Bronchial epithelial cell (primary cell): ENCODE data around the gene UAP1L1. TPM values are rescaled to one million over a fixed set of nuclear protein-coding genes. Genes with fewer than 3 reads are reported as not detected.
A peak's percentile ranks its signal among the peaks of the same experiment; 100 is the strongest.

Experiments
- DNase-seq: peaks from one replicate; pipeline ENCODE4 v3.0.0-alpha.2; 2010; ENCODE audit warnings: low read depth
- FAIRE-seq: peaks from 2 replicates; lab custom pipeline; 2011; peaks lifted over from hg19 to GRCh38; lab: Jason Lieb, UNC
- H3K27me3 ChIP-seq: 2 replicates; pipeline ENCODE4 v1.5.1; 2011; ENCODE audit warnings: low read length; ENCODE audit not compliant: control insufficient read depth, insufficient read depth
- H3K36me3 ChIP-seq: 2 replicates; pipeline ENCODE4 v1.5.1; 2011; ENCODE audit warnings: low read length; ENCODE audit not compliant: control insufficient read depth, insufficient read depth
- H3K4me3 ChIP-seq: 2 replicates; pipeline ENCODE4 v1.5.1; 2011; ENCODE audit warnings: mild to moderate bottlenecking, low read depth, low read length, control low read depth
- total RNA-seq: library from RNA; depleted of rRNA; stranded (reverse); fragments of >200 nt; gene quantifications from 2 replicates; pipeline ENCODE4 v1.2.1, GENCODE V29; 2014
- TF ChIP-seq, protein P1 (sequence below): IDR thresholded peaks from 2 replicates; pipeline ENCODE4 v1.5.1; 2011; ENCODE audit warnings: mild to moderate bottlenecking, moderate library complexity, low read length, control low read depth, inconsistent platforms; ENCODE audit not compliant: insufficient read depth, severe bottlenecking

The UAP1L1 gene
- total RNA-seq, 1 donor from 2014 or later: 3.2 TPM

DNA sequence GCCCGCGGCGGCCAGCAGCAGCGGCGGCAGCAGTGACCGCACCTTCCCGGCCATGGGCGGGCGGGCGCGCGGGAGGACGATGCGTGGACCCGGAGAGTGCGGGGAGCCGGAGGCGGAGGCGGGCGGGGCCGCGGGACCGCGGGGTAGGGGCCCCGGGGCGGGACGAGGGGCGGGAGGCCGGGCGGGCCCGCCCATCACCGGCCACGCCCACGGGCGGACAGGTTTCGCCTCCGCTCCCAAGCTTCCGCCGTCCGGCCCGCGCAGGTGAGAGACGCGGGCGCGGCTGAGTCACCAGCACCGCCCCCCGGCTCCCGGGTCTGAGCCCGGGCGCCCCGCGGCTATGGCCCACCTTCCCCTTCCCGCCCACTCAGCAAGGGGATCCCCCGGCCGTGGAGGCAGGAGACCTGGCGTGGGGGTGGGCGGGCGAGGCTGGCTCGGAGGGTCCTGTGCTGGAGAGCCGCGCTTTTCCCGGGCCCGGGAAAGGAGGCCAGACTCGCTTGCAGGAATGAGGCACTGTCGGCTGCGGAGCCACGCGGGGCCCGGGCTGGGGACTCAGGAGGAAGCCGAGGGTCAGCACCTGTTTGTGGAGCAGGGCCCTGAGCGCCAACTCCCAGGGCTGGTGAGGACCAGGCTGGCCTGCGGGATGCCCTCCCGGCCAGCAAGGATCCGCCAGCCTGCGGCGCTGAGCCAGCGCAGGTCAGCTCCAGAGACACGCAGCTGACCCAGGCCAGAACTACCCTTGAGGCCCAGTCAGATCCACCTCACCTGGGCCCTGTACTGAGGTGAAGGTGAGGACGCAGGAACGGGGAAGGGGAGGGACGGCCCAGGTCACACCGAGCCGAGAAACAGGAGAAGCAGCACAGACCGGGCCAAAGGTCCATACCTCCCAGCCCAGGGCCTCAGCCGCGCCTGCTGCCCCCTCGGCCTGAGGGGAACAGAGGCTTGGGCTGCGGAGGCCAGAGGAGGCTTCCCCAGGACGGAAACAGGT lies 23.1 kb upstream of the UAP1L1 start, which contains the start of gene ENTPD2:
Gene ENTPD2, minus strand, starts transcription at position 118 of the 988 bp plus-strand sequence. Its CDS starts 64 bp downstream, at position 54.
- DNase-seq: peak; percentile 49
- peak within 1 kb of the TSS; percentile 44 for H3K4me3 ChIP-seq
- H3K36me3 ChIP-seq: no peaks in the 10 kb centered on the region
- H3K27me3 ChIP-seq: peaks cover 3% of the 10 kb centered on the region
- no peak for FAIRE-seq
- TF ChIP-seq, protein P1, sequence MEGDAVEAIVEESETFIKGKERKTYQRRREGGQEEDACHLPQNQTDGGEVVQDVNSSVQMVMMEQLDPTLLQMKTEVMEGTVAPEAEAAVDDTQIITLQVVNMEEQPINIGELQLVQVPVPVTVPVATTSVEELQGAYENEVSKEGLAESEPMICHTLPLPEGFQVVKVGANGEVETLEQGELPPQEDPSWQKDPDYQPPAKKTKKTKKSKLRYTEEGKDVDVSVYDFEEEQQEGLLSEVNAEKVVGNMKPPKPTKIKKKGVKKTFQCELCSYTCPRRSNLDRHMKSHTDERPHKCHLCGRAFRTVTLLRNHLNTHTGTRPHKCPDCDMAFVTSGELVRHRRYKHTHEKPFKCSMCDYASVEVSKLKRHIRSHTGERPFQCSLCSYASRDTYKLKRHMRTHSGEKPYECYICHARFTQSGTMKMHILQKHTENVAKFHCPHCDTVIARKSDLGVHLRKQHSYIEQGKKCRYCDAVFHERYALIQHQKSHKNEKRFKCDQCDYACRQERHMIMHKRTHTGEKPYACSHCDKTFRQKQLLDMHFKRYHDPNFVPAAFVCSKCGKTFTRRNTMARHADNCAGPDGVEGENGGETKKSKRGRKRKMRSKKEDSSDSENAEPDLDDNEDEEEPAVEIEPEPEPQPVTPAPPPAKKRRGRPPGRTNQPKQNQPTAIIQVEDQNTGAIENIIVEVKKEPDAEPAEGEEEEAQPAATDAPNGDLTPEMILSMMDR: no peak

DNA sequence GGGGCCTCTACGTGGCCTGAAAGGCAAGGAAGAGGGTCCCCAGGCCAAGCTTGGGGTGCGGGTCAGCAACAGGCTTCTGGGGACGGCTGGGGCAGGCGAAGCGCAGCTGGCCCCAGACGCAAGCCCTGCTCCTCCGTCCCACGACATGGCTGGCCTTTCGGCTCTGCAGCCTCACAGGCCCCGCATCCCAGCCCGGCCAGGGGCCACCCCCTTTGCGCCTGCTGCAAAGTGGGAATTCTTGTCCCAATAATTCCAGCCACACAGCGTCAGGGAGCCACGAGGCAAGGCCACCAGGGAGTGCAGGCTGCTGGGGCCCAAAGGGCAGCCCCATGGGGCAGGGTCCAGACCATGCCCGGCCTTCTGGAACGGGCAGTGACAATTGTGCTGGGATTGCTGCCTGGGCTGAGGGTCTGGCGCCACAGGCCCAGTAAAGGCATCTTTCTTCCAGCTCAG lies 22.4 kb upstream of the UAP1L1 start:
- TF ChIP-seq, protein P1: no peak
- Histone ChIP-seq H3K36me3 (no peaks in the 10 kb centered on the region), H3K4me3 (no peak overlapping the region), H3K27me3 (peaks cover 3% of the 10 kb centered on the region)
- no peak for FAIRE-seq
- DNase-seq: no peak

GRCh38 chr9:137055385-137056364 lies 21.6 kb upstream of the UAP1L1 start:
- TF ChIP-seq, protein P1: no peak
- Histone ChIP-seq H3K36me3 (no peaks in the 10 kb centered on the region), H3K27me3 (peaks cover 3% of the 10 kb centered on the region), H3K4me3 (no peak overlapping the region)
- DNase-seq (no peak), FAIRE-seq (no peak)

DNA sequence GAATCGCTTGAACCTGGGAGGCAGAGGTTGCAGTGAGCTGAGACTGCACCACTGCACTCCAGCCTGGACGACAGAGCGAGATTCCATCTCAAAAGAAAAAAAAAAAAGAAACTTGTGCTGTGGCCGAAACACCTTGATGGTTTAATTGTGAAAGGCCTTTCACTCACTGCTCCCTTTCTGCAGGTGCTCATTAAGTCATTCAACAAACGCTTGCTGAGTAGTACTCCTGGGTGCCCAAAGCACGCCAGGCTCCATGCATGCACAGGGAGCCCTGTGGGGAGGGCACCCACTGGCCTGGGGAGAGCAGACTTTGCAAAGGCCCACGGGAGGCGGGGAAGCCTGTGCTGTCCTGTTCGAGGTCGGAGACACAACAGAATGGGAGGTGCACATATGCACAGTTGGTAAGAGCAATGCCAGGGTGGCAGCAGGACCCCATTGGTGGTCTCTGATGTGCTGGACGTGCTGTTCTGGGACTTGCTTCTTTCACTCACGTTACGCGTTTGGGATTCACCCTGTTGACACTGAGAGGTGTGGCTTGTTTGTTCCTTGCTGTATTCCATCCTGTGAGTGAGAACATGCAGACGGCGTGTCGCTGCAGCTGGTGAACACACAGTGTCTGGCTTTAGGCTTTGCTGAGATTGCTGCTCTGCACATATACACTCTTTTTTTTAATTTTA lies 20.4 kb upstream of the UAP1L1 start:
- DNase-seq (no peak), FAIRE-seq (peak; percentile 93)
- TF ChIP-seq, protein P1: no peak
- Histone ChIP-seq H3K4me3 (no peak overlapping the region), H3K36me3 (no peaks in the 10 kb centered on the region), H3K27me3 (peaks cover 3% of the 10 kb centered on the region)

GRCh38 chr9:137057545-137057944 lies 19.8 kb upstream of the UAP1L1 start:
- DNase-seq (no peak), FAIRE-seq (no peak)
- Histone ChIP-seq H3K4me3 (no peak overlapping the region), H3K27me3 (peaks cover under 1% of the 10 kb centered on the region), H3K36me3 (no peaks in the 10 kb centered on the region)
- TF ChIP-seq, protein P1: no peak
